MM.1S (cell line): Measurements from ENCODE around the gene TIE1.

ENCODE experiments used
- DNase-seq: peaks from one replicate; pipeline ENCODE4 v3.0.0-alpha.2; 2015
- H2AFZ ChIP-seq: fragments of 300-600 bp; sonication (generic); 2 replicates; pipeline ENCODE4 v1.6.0; 2016; ENCODE audit warnings: antibody characterized with exemption, low read length
- H3F3A ChIP-seq: fragments of 300-600 bp; sonication (generic); 2 replicates; pipeline ENCODE4 v1.6.1; 2016; ENCODE audit warnings: mild to moderate bottlenecking, antibody characterized with exemption, low read length, moderate library complexity, mixed read lengths; ENCODE audit not compliant: insufficient read depth
- H3K27ac ChIP-seq: fragments of 300-600 bp; sonication (generic); 2 replicates; pipeline ENCODE4 v1.5.1; 2016; ENCODE audit warnings: mild to moderate bottlenecking, low read length
- H3K27me3 ChIP-seq: fragments of 300-600 bp; sonication (generic); replicated peaks from 2 replicates; pipeline ENCODE4 v1.6.0; 2016; ENCODE audit warnings: low read length; ENCODE audit not compliant: insufficient read depth
- H3K36me3 ChIP-seq: fragments of 300-600 bp; sonication (generic); replicated peaks from 2 replicates; pipeline ENCODE4 v1.6.1; 2016; ENCODE audit warnings: mild to moderate bottlenecking, low read length, mixed read lengths; ENCODE audit not compliant: insufficient read depth
- H3K4me1 ChIP-seq: fragments of 300-600 bp; sonication (generic); 2 replicates; pipeline ENCODE4 v1.6.1; 2016; ENCODE audit warnings: low read length, mixed read lengths
- H3K4me2 ChIP-seq: fragments of 300-600 bp; sonication (generic); 2 replicates; pipeline ENCODE4 v1.6.0; 2016; ENCODE audit warnings: low read depth, low read length
- H3K4me3 ChIP-seq: fragments of 300-600 bp; sonication (generic); 2 replicates; pipeline ENCODE4 v1.5.1; 2016; ENCODE audit warnings: low read length, mixed read lengths
- H3K79me2 ChIP-seq: fragments of 300-600 bp; sonication (generic); 2 replicates; pipeline ENCODE4 v1.6.1; 2016; ENCODE audit warnings: mixed run types, low read length, mixed read lengths
- H3K9ac ChIP-seq: fragments of 300-600 bp; sonication (generic); 2 replicates; pipeline ENCODE4 v1.6.1; 2016; ENCODE audit warnings: low read length, mixed read lengths
- H3K9me2 ChIP-seq: fragments of 300-600 bp; sonication (generic); replicated peaks from 2 replicates; pipeline ENCODE4 v1.6.1; 2016; ENCODE audit warnings: mild to moderate bottlenecking, low read length, mixed read lengths; ENCODE audit not compliant: insufficient read depth
- H3K9me3 ChIP-seq: fragments of 300-600 bp; sonication (generic); replicated peaks from 2 replicates; pipeline ENCODE4 v1.6.1; 2016; ENCODE audit warnings: mild to moderate bottlenecking, low read length, mixed read lengths; ENCODE audit not compliant: insufficient read depth
- H4K20me1 ChIP-seq: fragments of 300-600 bp; sonication (generic); 2 replicates; pipeline ENCODE4 v1.6.1; 2016; ENCODE audit warnings: mild to moderate bottlenecking, low read length, moderate library complexity, mixed read lengths; ENCODE audit not compliant: insufficient read depth
- CTCF ChIP-seq: fragments of 300-600 bp; sonication (generic); IDR thresholded peaks from 2 replicates; pipeline ENCODE4 v1.5.1; 2016; ENCODE audit warnings: antibody characterized with exemption, low read length, mixed read lengths
- EZH2 ChIP-seq: fragments of 300-600 bp; sonication (generic); optimal IDR thresholded peaks from 2 replicates; pipeline ENCODE3; 2017; ENCODE audit warnings: low read depth, mild to moderate bottlenecking, antibody characterized with exemption, low read length, mixed read lengths
- EZH2phosphoT487 ChIP-seq: fragments of 300-600 bp; sonication (generic); IDR thresholded peaks from 2 replicates; pipeline ENCODE4 v1.6.1; 2018; ENCODE audit warnings: antibody characterized with exemption, low read length

TIE1 gene

GRCh38 chr1:43276673-43277072 is 24.1 kb upstream of the TIE1 start:
- no peaks in the 10 kb centered on the region for H3K9me2 ChIP-seq
- no peaks in the 10 kb centered on the region for H3K9me3 ChIP-seq
- H2AFZ ChIP-seq = no peak overlapping the region
- no peak overlapping the region for H3K27ac ChIP-seq
- no peak overlapping the region for H3K4me2 ChIP-seq
- no peaks in the 10 kb centered on the region for H3F3A ChIP-seq
- H3K27me3 ChIP-seq = no peaks in the 10 kb centered on the region
- H3K79me2 ChIP-seq = no peaks in the 10 kb centered on the region
- no peak for DNase-seq
- H3K36me3 ChIP-seq = no peaks in the 10 kb centered on the region
- TF ChIP-seq EZH2 (no peak), EZH2phosphoT487 (no peak), CTCF (no peak)
- H3K9ac ChIP-seq = no peak overlapping the region
- H3K4me3 ChIP-seq = no peak overlapping the region
- H4K20me1 ChIP-seq = no peaks in the 10 kb centered on the region
- H3K4me1 ChIP-seq = 0 out of 2 replicates have a peak, but pooled peaks cover 5% of the 10 kb centered on the region

- DNase-seq = no peak
- no peaks in the 10 kb centered on the region for H3F3A ChIP-seq
- no peaks in the 10 kb centered on the region for H3K9me2 ChIP-seq
- TF ChIP-seq EZH2phosphoT487 = no peak
- no peak for TF ChIP-seq CTCF
- no peak for TF ChIP-seq EZH2
- H3K79me2 ChIP-seq = no peaks in the 10 kb centered on the region
- no peak overlapping the region for H3K27ac ChIP-seq
- no peak overlapping the region for H3K9ac ChIP-seq
- no peaks in the 10 kb centered on the region for H3K9me3 ChIP-seq
- no peak overlapping the region for H3K4me3 ChIP-seq
- no peaks in the 10 kb centered on the region for H3K36me3 ChIP-seq
- H2AFZ ChIP-seq = no peak overlapping the region
- H3K27me3 ChIP-seq = no peaks in the 10 kb centered on the region
- no peaks in the 10 kb centered on the region for H4K20me1 ChIP-seq
- 0 out of 2 replicates have a peak, but pooled peaks cover 5% of the 10 kb centered on the region for H3K4me1 ChIP-seq
- no peak overlapping the region for H3K4me2 ChIP-seq
Measured at GRCh38 chr1:43277116-43277876, 23.5 kb upstream of the TIE1 start.

GRCh38 chr1:43279161-43279560 is 21.6 kb upstream of the TIE1 start:
- no peak for DNase-seq
- H3K4me2 ChIP-seq = no peak overlapping the region
- no peaks in the 10 kb centered on the region for H3K9me2 ChIP-seq
- no peak overlapping the region for H3K9ac ChIP-seq
- no peaks in the 10 kb centered on the region for H3K27me3 ChIP-seq
- H2AFZ ChIP-seq = no peak overlapping the region
- no peaks in the 10 kb centered on the region for H3F3A ChIP-seq
- H3K36me3 ChIP-seq = no peaks in the 10 kb centered on the region
- H3K4me3 ChIP-seq = no peak overlapping the region
- no peaks in the 10 kb centered on the region for H3K9me3 ChIP-seq
- no peaks in the 10 kb centered on the region for H3K79me2 ChIP-seq
- no peaks in the 10 kb centered on the region for H4K20me1 ChIP-seq
- no peak overlapping the region for H3K27ac ChIP-seq
- 0 out of 2 replicates have a peak, but pooled peaks cover 4% of the 10 kb centered on the region for H3K4me1 ChIP-seq
- TF ChIP-seq CTCF = no peak
- TF ChIP-seq EZH2 = no peak
- no peak for TF ChIP-seq EZH2phosphoT487
